ENCODE results near the gene LHX5. TPM values are rescaled to one million over a fixed set of nuclear protein-coding genes. Genes with fewer than 3 reads are reported as not detected.
A peak's percentile ranks its signal among the peaks of the same experiment; 100 is the strongest.

LHX5 gene
- total RNA-seq, 1 donor from 2014 or later: 3.1 TPM

DNA sequence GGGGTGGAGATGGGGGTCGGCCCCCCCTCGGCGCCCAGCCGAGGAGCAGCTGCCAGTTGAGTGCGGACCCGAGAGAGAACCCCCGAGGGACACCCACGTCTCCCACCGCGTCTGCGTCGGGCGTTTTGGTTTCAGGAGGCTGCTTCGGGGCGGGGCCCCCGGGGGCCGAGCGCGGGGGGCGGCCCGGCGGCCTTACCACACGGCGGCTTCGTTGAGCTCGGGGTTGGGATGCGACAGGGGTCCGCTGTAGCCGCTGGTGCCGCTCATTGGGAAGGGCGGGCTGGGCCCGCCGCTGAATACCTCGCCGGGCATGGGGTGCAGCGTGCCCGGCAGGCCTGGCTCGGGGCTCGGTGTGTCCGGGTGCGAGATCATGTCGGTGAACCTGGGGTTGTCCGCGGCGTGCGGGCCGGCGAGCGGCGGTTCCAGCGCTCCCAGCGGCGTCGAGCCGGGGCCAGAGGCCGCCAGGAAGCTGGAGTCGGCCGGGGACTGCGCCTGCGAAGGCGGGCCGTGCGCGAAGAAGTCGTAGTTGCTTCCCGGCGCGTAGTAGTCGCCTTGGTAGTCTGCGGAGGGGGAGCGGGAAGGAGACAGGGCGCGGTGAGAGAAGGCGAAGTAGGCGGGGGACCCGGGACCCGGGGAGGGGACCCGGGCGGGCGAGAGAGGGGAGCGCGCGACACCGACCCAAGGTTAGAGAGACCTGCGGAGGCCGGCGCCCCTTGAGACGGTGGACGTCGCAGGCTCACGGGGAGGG lies 8.5 kb downstream of the LHX5 start:
- peak overlapping the region; percentile 88 for H3K4me3 Mint-ChIP-seq (ENCODE audit: unreplicated experiment)
- H3K27me3 Mint-ChIP-seq (ENCODE audit: unreplicated experiment): peaks cover 30% of the 10 kb centered on the region
- no peak for TF ChIP-seq CTCF (IDR thresholded peaks at IDR 0.05; ENCODE audit: partially characterized antibody, unreplicated experiment)
- H3K4me1 Mint-ChIP-seq (ENCODE audit: low read depth, unreplicated experiment): peaks cover 14% of the 10 kb centered on the region
- H3K9me3 Mint-ChIP-seq (ENCODE audit: unreplicated experiment): peaks cover 9% of the 10 kb centered on the region
- H3K27ac Mint-ChIP-seq (ENCODE audit: unreplicated experiment): peak overlapping the region; percentile 4
- peak; percentile 50 for DNase-seq
- peaks cover 6% of the 10 kb centered on the region for H3K36me3 Mint-ChIP-seq (ENCODE audit: unreplicated experiment)

GRCh38 chr12:113462117-113462774 lies 9.4 kb downstream of the LHX5 start:
- H3K27me3 Mint-ChIP-seq (ENCODE audit: unreplicated experiment): peaks cover 28% of the 10 kb centered on the region
- H3K36me3 Mint-ChIP-seq (ENCODE audit: unreplicated experiment): peaks cover 6% of the 10 kb centered on the region
- H3K27ac Mint-ChIP-seq (ENCODE audit: unreplicated experiment): no peak overlapping the region
- H3K4me3 Mint-ChIP-seq (ENCODE audit: unreplicated experiment): peak overlapping the region; percentile 53
- peaks cover 14% of the 10 kb centered on the region for H3K4me1 Mint-ChIP-seq (ENCODE audit: low read depth, unreplicated experiment)
- peaks cover 9% of the 10 kb centered on the region for H3K9me3 Mint-ChIP-seq (ENCODE audit: unreplicated experiment)
- peak; percentile 93 for DNase-seq
- peak; percentile 77 for TF ChIP-seq CTCF (IDR thresholded peaks at IDR 0.05; ENCODE audit: partially characterized antibody, unreplicated experiment)

DNA sequence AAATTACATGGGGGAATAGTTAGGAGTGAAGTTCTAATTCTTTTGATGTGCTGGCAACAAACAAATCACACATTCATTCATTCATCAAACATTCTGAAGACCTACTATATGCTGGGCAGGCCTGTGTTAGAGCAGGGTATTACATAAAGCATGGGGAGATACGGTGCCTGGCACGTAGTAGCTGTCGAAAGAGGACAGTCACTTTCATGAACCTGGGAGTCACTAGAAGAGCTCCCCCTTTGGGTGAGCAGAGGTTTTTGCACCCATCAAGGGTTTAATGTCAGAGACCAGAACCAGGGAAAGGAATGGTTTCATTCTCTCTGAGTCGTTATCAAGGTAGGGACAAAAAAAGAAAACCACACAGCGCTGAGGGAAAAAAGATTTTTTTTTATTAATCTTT lies 10.0 kb downstream of the LHX5 start:
- H3K36me3 Mint-ChIP-seq (ENCODE audit: unreplicated experiment): peaks cover 6% of the 10 kb centered on the region
- H3K27me3 Mint-ChIP-seq (ENCODE audit: unreplicated experiment): peaks cover 28% of the 10 kb centered on the region
- no peak for TF ChIP-seq CTCF (IDR thresholded peaks at IDR 0.05; ENCODE audit: partially characterized antibody, unreplicated experiment)
- no peak overlapping the region for H3K4me3 Mint-ChIP-seq (ENCODE audit: unreplicated experiment)
- H3K9me3 Mint-ChIP-seq (ENCODE audit: unreplicated experiment): peaks cover 9% of the 10 kb centered on the region
- H3K27ac Mint-ChIP-seq (ENCODE audit: unreplicated experiment): no peak overlapping the region
- DNase-seq: no peak
- H3K4me1 Mint-ChIP-seq (ENCODE audit: low read depth, unreplicated experiment): peaks cover 10% of the 10 kb centered on the region

DNA sequence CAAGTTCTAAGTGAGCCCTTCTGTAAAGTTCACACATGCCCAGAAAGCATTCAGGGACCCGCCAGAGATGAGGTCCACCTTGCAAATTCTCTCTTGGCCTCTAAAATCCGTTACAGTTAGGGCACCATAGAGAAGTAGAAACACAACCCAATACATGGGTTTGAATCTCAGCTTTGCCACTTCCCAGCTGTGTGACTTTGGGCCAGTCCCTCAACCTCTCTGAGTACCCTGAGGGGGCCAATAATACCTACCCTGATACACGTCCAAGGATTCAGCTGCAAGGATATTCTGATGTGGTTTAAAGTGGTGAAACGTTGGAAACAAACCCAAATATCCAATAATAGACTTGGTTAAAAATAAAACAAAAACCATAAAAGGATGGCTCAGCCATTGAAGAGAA lies 11.7 kb downstream of the LHX5 start:
- peaks cover 5% of the 10 kb centered on the region for H3K9me3 Mint-ChIP-seq (ENCODE audit: unreplicated experiment)
- H3K4me3 Mint-ChIP-seq (ENCODE audit: unreplicated experiment): no peak overlapping the region
- peaks cover 5% of the 10 kb centered on the region for H3K4me1 Mint-ChIP-seq (ENCODE audit: low read depth, unreplicated experiment)
- peaks cover 22% of the 10 kb centered on the region for H3K27me3 Mint-ChIP-seq (ENCODE audit: unreplicated experiment)
- no peak for TF ChIP-seq CTCF (IDR thresholded peaks at IDR 0.05; ENCODE audit: partially characterized antibody, unreplicated experiment)
- no peak overlapping the region for H3K27ac Mint-ChIP-seq (ENCODE audit: unreplicated experiment)
- peaks cover 6% of the 10 kb centered on the region for H3K36me3 Mint-ChIP-seq (ENCODE audit: unreplicated experiment)
- no peak for DNase-seq

GRCh38 chr12:113457710-113458109 lies 14.0 kb downstream of the LHX5 start:
- no peak for DNase-seq
- Mint-ChIP-seq H3K27me3 (ENCODE audit: unreplicated experiment) (peaks cover 8% of the 10 kb centered on the region), H3K36me3 (ENCODE audit: unreplicated experiment) (no peaks in the 10 kb centered on the region), H3K4me1 (ENCODE audit: low read depth, unreplicated experiment) (no peaks in the 10 kb centered on the region), H3K4me3 (ENCODE audit: unreplicated experiment) (no peak overlapping the region), H3K27ac (ENCODE audit: unreplicated experiment) (no peak overlapping the region), H3K9me3 (ENCODE audit: unreplicated experiment) (no peaks in the 10 kb centered on the region)
- TF ChIP-seq CTCF (IDR thresholded peaks at IDR 0.05; ENCODE audit: partially characterized antibody, unreplicated experiment): no peak

Measured in glutamatergic neuron (in vitro differentiated cells).